GM12891 (cell line): ENCODE results near the gene PDIA2.
"Not testable (repeated sequence)": the region's sequence is repeated elsewhere in the genome, so short reads cannot be mapped to it uniquely, and the experiment has no call there.

ENCODE experiments used
- DNase-seq: peaks from one replicate; pipeline ENCODE4 v3.0.0; 2011; ENCODE audit warnings: low spot score; ENCODE audit not compliant: insufficient read length
- FAIRE-seq: peaks from 2 replicates; lab custom pipeline; 2011; peaks lifted over from hg19 to GRCh38; lab: Jason Lieb, UNC
- PAX5 ChIP-seq: IDR thresholded peaks from 2 replicates; pipeline ENCODE4 v1.6.1; 2011; ENCODE audit warnings: low read length, moderate library complexity, mild to moderate bottlenecking; ENCODE audit not compliant: insufficient read depth, severe bottlenecking
- POLR2A ChIP-seq: IDR thresholded peaks from 2 replicates; pipeline ENCODE4 v1.6.1; 2011; ENCODE audit warnings: low read depth, low read length, control low read depth
- POLR2AphosphoS5 ChIP-seq: IDR thresholded peaks from 2 replicates; pipeline ENCODE4 v1.6.1; 2011; ENCODE audit warnings: low read depth, low read length, control low read depth
- POU2F2 ChIP-seq: IDR thresholded peaks from 2 replicates; pipeline ENCODE4 v1.6.1; 2011; ENCODE audit warnings: low read depth, mild to moderate bottlenecking, control low read depth, low read length, moderate library complexity
- SPI1 ChIP-seq: IDR thresholded peaks from 2 replicates; pipeline ENCODE4 v1.6.1; 2011; ENCODE audit warnings: low read depth, low read length, control low read depth
- TAF1 ChIP-seq: IDR thresholded peaks from 2 replicates; pipeline ENCODE4 v1.6.1; 2011; ENCODE audit warnings: low read depth, low read length, control low read depth

The PDIA2 gene

GRCh38 chr16:324201-324450, 41.2 kb downstream of the PDIA2 start:
- FAIRE-seq (no peak), DNase-seq (no peak)
- TF ChIP-seq PAX5, result no peak
- no peak for TF ChIP-seq TAF1
- TF ChIP-seq SPI1, result no peak
- TF ChIP-seq POLR2A, result no peak
- TF ChIP-seq POLR2AphosphoS5, result no peak
- no peak for TF ChIP-seq POU2F2

GRCh38 chr16:324451-325334, 41.7 kb downstream of the PDIA2 start:
- DNase-seq (peak; percentile 69), FAIRE-seq (peak; percentile 83)
- TF ChIP-seq POLR2AphosphoS5 (peak; percentile 59), POLR2A (peak; percentile 35; the same call in 1 of the 2 replicates), TAF1 (no peak)

- DNase-seq (no peak), FAIRE-seq (peak; percentile 20)
- TF ChIP-seq SPI1 (no peak), TAF1 (no peak), POLR2A (no peak), POLR2AphosphoS5 (no peak), POU2F2 (no peak), PAX5 (no peak)
Measured at GRCh38 chr16:325375-326145, 42.6 kb downstream of the PDIA2 start.

GRCh38 chr16:330741-331140, 47.8 kb downstream of the PDIA2 start:
- FAIRE-seq (no peak), DNase-seq (no peak)
- TF ChIP-seq POU2F2 (no peak), POLR2A (no peak), PAX5 (no peak), POLR2AphosphoS5 (no peak), TAF1 (no peak), SPI1 (no peak)

- not testable (repeated sequence) for DNase-seq, FAIRE-seq
Measured at GRCh38 chr16:331181-331814, 48.3 kb downstream of the PDIA2 start.

GRCh38 chr16:333406-334094, 50.6 kb downstream of the PDIA2 start:
- no peak for DNase-seq
- no peak for TF ChIP-seq SPI1
- no peak for TF ChIP-seq PAX5
- no peak for TF ChIP-seq POLR2A
- no peak for TF ChIP-seq POLR2AphosphoS5
- no peak for FAIRE-seq

GRCh38 chr16:334164-334832, 51.3 kb downstream of the PDIA2 start:
- FAIRE-seq, result peak; percentile 85
- DNase-seq, result not testable (repeated sequence)

GRCh38 chr16:334861-335632, 52.1 kb downstream of the PDIA2 start:
- FAIRE-seq, result peak; percentile 73
- not testable (repeated sequence) for DNase-seq

- no peak for TF ChIP-seq POLR2AphosphoS5
- TF ChIP-seq POLR2A, result no peak
- no peak for TF ChIP-seq SPI1
- no peak for TF ChIP-seq POU2F2
- TF ChIP-seq PAX5, result no peak
- TF ChIP-seq TAF1, result no peak
- FAIRE-seq, result peak; percentile 45
- peak; percentile 15 for DNase-seq
Measured at GRCh38 chr16:336269-336668, 53.3 kb downstream of the PDIA2 start.
